22Rv1 (cell line): ENCODE measurements around the gene PLCD3.

ENCODE experiments used
- H3K27ac ChIP-seq: fragments of 450-650 bp; 2 replicates; pipeline ENCODE4 v1.5.1; 2017
- ZFX ChIP-seq: fragments of 450-650 bp; IDR thresholded peaks from 2 replicates; pipeline ENCODE4 v1.6.1; 2017; ENCODE audit warnings: antibody characterized with exemption, borderline replicate concordance
- TF ChIP-seq, protein P1 (sequence below): fragments of 450-650 bp; IDR thresholded peaks from 2 replicates; pipeline ENCODE4 v1.5.1; 2017; ENCODE audit warnings: mild to moderate bottlenecking

Gene PLCD3

GRCh38 chr17:45119964-45120363 is 12.4 kb downstream of the PLCD3 start:
- H3K27ac ChIP-seq, result no peak overlapping the region
- TF ChIP-seq, protein P1, sequence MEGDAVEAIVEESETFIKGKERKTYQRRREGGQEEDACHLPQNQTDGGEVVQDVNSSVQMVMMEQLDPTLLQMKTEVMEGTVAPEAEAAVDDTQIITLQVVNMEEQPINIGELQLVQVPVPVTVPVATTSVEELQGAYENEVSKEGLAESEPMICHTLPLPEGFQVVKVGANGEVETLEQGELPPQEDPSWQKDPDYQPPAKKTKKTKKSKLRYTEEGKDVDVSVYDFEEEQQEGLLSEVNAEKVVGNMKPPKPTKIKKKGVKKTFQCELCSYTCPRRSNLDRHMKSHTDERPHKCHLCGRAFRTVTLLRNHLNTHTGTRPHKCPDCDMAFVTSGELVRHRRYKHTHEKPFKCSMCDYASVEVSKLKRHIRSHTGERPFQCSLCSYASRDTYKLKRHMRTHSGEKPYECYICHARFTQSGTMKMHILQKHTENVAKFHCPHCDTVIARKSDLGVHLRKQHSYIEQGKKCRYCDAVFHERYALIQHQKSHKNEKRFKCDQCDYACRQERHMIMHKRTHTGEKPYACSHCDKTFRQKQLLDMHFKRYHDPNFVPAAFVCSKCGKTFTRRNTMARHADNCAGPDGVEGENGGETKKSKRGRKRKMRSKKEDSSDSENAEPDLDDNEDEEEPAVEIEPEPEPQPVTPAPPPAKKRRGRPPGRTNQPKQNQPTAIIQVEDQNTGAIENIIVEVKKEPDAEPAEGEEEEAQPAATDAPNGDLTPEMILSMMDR, result no peak
- no peak for TF ChIP-seq ZFX

GRCh38 chr17:45118691-45119090 is 13.6 kb downstream of the PLCD3 start:
- TF ChIP-seq ZFX, result no peak
- TF ChIP-seq, protein P1, result no peak
- no peak overlapping the region for H3K27ac ChIP-seq

DNA sequence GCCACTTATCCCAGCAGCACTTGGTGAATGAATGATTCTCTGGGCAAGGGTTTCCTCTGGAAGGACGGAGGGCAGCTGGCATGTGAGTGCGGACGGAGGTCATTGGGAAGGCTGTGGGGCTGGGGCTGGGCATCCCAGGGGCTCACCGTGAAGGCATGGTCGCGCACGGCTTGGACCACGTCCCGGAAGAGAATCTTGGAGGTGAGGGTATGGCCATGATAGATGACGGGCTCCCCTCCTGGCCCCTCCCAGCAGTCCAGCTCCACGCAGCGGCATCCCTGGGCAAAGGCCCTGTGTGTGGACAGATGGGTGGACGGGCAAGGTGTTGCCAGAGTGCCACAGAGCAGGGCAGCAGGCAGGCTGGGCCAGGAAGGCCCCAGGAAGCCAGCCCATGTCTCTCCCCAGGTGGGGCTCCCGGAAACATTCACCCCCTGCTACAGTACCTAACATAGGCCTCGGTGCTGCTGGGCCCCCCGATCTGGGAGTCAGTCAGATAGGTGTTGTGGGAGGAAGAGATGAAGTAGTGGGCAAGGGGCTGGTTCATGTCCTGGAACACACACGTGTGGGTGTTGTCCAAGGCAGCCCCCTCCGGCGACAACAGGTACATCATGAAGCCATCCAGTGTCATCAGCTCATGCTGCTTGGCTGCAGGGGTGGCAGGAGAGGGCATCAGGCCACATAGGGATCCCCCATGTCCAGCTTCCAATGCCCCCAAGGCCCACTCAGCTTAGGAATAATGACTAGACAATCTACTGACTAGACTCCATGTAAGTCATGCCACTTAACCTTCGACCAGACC is 14.3 kb downstream of the PLCD3 start:
- H3K27ac ChIP-seq, result no peak overlapping the region
- TF ChIP-seq ZFX, result no peak
- TF ChIP-seq, protein P1, result no peak

GRCh38 chr17:45117334-45117733 is 15.0 kb downstream of the PLCD3 start:
- no peak for TF ChIP-seq ZFX
- TF ChIP-seq, protein P1, result no peak
- H3K27ac ChIP-seq, result no peak overlapping the region

- no peak for TF ChIP-seq ZFX
- no peak overlapping the region for H3K27ac ChIP-seq
These were observed 15.8 kb downstream of the PLCD3 start for GRCh38 chr17:45116434-45117016.

- H3K27ac ChIP-seq, result no peak overlapping the region
- TF ChIP-seq, protein P1, result no peak
- TF ChIP-seq ZFX, result no peak
These were observed 16.4 kb downstream of the PLCD3 start for GRCh38 chr17:45115871-45116270.

- no peak overlapping the region for H3K27ac ChIP-seq
- TF ChIP-seq, protein P1, result no peak
- no peak for TF ChIP-seq ZFX
These were observed 17.2 kb downstream of the PLCD3 start for GRCh38 chr17:45115015-45115625.
